KMS-11 (cell line): ENCODE data around the gene IL1RAPL2.

Experiments
- H2AFZ ChIP-seq: fragments of 200-600 bp; sonication (generic); 2 replicates; pipeline ENCODE4 v1.6.1; 2016; ENCODE audit warnings: antibody characterized with exemption, mixed run types, low read depth
- H3K27ac ChIP-seq: fragments of 200-600 bp; sonication (generic); 2 replicates; pipeline ENCODE4 v1.6.1; 2016; ENCODE audit warnings: mild to moderate bottlenecking, mixed run types
- H3K27me3 ChIP-seq: fragments of 200-600 bp; sonication (generic); 2 replicates; pipeline ENCODE4 v1.6.1; 2017; ENCODE audit warnings: mild to moderate bottlenecking, low read depth, mixed run types, moderate library complexity; ENCODE audit not compliant: insufficient read depth
- H3K36me3 ChIP-seq: fragments of 200-600 bp; sonication (generic); 2 replicates; pipeline ENCODE4 v1.6.1; 2017; ENCODE audit warnings: mild to moderate bottlenecking, mixed run types; ENCODE audit not compliant: insufficient read depth
- H3K4me1 ChIP-seq: fragments of 200-600 bp; sonication (generic); 2 replicates; pipeline ENCODE4 v1.6.1; 2016; ENCODE audit warnings: mild to moderate bottlenecking, low read depth, mixed run types; ENCODE audit not compliant: poor library complexity, severe bottlenecking
- H3K4me2 ChIP-seq: fragments of 200-600 bp; sonication (generic); 2 replicates; pipeline ENCODE4 v1.7.0; 2016; ENCODE audit warnings: mild to moderate bottlenecking, mixed run types
- H3K4me3 ChIP-seq: fragments of 200-600 bp; sonication (generic); IDR thresholded peaks from 2 replicates; pipeline ENCODE4 v1.6.1; 2017; ENCODE audit warnings: low read depth, low read length, mixed read lengths; ENCODE audit not compliant: insufficient read depth
- H3K79me2 ChIP-seq: fragments of 200-600 bp; sonication (generic); 2 replicates; pipeline ENCODE4 v1.6.1; 2016; ENCODE audit warnings: low read depth, mixed run types; ENCODE audit not compliant: insufficient read depth
- H3K9ac ChIP-seq: fragments of 200-600 bp; sonication (generic); 2 replicates; pipeline ENCODE4 v1.6.1; 2016; ENCODE audit warnings: mild to moderate bottlenecking, mixed run types
- H4K20me1 ChIP-seq: fragments of 200-600 bp; sonication (generic); 2 replicates; pipeline ENCODE4 v1.6.1; 2016; ENCODE audit warnings: mild to moderate bottlenecking, mixed run types; ENCODE audit not compliant: insufficient read depth
- TF ChIP-seq, protein P1 (sequence below): fragments of 200-600 bp; sonication (generic); conservative IDR thresholded peaks from 2 replicates; pipeline ENCODE4 v1.6.1; 2017; ENCODE audit warnings: low read depth, mild to moderate bottlenecking, antibody characterized with exemption, low read length, moderate library complexity, mixed read lengths

IL1RAPL2 gene

DNA sequence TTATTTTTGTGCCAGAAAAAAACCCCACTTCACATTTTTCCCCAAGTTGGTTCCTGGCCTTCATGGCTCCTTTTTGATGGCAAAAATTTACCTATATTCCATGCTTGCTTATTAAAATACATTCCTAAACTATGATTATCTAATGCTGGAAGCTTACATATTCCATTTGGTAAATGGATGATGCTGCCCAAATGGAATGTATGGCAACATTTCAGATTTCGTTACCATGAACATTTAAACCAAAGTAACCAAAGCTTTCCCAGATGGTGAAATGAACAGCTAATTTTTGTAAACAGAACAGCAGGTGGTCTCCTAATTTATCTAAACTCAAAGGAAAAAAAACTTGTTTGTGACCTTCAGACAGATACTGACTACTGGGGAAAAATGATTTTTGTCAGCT, 765.2 kb downstream of the IL1RAPL2 start:
- Histone ChIP-seq H2AFZ (no peak overlapping the region), H3K27ac (no peak overlapping the region), H4K20me1 (no peaks in the 10 kb centered on the region), H3K27me3 (no peaks in the 10 kb centered on the region), H3K4me3 (no peak overlapping the region), H3K4me2 (no peak overlapping the region), H3K36me3 (no peaks in the 10 kb centered on the region), H3K9ac (no peak overlapping the region), H3K79me2 (no peaks in the 10 kb centered on the region), H3K4me1 (no peaks in the 10 kb centered on the region)
- TF ChIP-seq, protein P1, sequence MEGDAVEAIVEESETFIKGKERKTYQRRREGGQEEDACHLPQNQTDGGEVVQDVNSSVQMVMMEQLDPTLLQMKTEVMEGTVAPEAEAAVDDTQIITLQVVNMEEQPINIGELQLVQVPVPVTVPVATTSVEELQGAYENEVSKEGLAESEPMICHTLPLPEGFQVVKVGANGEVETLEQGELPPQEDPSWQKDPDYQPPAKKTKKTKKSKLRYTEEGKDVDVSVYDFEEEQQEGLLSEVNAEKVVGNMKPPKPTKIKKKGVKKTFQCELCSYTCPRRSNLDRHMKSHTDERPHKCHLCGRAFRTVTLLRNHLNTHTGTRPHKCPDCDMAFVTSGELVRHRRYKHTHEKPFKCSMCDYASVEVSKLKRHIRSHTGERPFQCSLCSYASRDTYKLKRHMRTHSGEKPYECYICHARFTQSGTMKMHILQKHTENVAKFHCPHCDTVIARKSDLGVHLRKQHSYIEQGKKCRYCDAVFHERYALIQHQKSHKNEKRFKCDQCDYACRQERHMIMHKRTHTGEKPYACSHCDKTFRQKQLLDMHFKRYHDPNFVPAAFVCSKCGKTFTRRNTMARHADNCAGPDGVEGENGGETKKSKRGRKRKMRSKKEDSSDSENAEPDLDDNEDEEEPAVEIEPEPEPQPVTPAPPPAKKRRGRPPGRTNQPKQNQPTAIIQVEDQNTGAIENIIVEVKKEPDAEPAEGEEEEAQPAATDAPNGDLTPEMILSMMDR: no peak

DNA sequence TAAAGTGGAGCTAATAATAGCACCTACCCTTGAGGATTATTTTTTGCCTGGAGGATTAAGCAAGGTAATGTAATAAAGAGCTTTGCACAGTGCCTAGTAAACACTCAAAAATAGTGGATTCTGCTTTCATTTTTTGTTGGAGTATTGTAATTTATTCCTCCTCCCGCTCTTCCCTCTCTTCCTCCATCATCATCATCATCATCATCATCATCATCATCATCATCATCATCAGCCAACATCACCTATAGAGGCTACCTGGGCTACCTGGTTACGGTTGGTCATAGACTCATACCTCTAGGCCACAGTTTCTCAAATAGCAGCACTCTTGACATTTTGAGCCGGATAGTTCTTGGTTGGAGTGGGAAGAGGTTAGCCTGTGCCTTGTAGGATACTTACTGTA, 781.4 kb downstream of the IL1RAPL2 start:
- TF ChIP-seq, protein P1: no peak
- H3K79me2 ChIP-seq: no peaks in the 10 kb centered on the region
- H3K9ac ChIP-seq: no peak overlapping the region
- no peaks in the 10 kb centered on the region for H4K20me1 ChIP-seq
- H3K4me2 ChIP-seq: no peak overlapping the region
- no peak overlapping the region for H3K27ac ChIP-seq
- no peak overlapping the region for H2AFZ ChIP-seq
- no peaks in the 10 kb centered on the region for H3K4me1 ChIP-seq
- no peak overlapping the region for H3K4me3 ChIP-seq
- H3K36me3 ChIP-seq: no peaks in the 10 kb centered on the region
- H3K27me3 ChIP-seq: no peaks in the 10 kb centered on the region

DNA sequence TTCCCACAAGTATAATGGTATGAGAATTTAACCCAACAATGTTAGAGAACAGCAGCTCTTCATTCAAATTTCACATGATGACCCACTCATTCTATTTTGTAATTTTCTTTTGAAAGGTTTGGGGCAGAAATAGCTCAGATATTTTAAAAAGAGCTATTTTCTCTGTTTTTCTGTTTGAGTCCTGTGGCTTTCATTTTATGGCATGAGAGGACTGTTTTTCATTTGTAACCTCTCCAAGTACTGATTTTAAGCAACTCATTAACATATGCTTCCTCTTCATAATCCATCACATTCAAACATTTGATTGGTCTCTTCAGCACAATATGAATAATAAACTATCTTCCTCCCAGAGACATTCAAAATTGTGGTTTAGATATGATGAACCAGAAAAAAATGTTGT, 783.5 kb downstream of the IL1RAPL2 start:
- Histone ChIP-seq H4K20me1 (no peaks in the 10 kb centered on the region), H3K9ac (no peak overlapping the region), H3K27ac (no peak overlapping the region), H3K27me3 (no peaks in the 10 kb centered on the region), H3K4me1 (no peaks in the 10 kb centered on the region), H3K4me2 (no peak overlapping the region), H3K4me3 (no peak overlapping the region), H2AFZ (no peak overlapping the region), H3K36me3 (no peaks in the 10 kb centered on the region), H3K79me2 (no peaks in the 10 kb centered on the region)
- TF ChIP-seq, protein P1: no peak

DNA sequence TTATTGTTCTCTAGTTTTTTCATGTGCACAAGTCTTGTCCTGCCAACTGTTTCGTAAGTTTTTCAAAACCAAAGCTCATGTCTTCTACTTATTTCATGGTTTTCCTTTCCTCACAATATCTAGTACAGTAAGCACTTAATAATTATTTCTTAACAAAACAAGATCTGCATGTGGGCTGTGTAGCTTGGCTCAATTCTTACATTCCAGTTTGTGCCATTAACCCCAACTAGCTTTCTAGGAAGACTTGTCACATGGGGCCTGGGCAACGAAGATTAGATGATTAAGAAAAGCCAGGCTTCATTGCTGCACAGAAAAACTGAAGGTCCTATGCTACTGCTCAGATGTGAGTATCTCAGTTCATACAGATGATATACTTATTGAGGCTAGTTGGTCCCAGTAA, 809.8 kb downstream of the IL1RAPL2 start:
- H3K9ac ChIP-seq: no peak overlapping the region
- no peaks in the 10 kb centered on the region for H3K27me3 ChIP-seq
- H3K79me2 ChIP-seq: no peaks in the 10 kb centered on the region
- H3K36me3 ChIP-seq: no peaks in the 10 kb centered on the region
- H2AFZ ChIP-seq: no peak overlapping the region
- H3K4me2 ChIP-seq: no peak overlapping the region
- H4K20me1 ChIP-seq: no peaks in the 10 kb centered on the region
- H3K27ac ChIP-seq: no peak overlapping the region
- no peaks in the 10 kb centered on the region for H3K4me1 ChIP-seq
- TF ChIP-seq, protein P1: no peak
- H3K4me3 ChIP-seq: no peak overlapping the region

DNA sequence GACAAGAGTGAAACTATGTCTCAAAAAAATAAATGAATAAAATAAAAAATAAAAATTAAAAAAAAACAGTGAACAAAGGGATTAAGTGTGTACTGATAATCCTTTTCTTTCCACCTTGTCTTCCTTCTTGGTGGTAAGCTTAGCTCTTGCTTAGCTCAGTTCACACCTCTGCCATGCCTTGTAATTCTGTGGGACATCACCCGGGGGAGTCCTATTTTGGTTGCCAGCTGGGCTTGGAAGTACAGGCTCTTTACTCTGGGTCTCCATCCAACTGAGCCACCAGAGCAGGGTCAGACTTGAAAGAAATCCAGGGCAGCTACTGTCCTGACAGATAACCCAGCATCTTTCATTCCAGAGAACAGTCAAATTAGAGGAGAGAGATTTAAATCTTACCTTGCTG, 858.7 kb downstream of the IL1RAPL2 start:
- Histone ChIP-seq H3K4me2 (no peak overlapping the region), H3K79me2 (no peaks in the 10 kb centered on the region), H4K20me1 (no peaks in the 10 kb centered on the region), H3K4me3 (no peak overlapping the region), H3K27me3 (no peaks in the 10 kb centered on the region), H3K4me1 (no peaks in the 10 kb centered on the region), H2AFZ (no peak overlapping the region), H3K36me3 (no peaks in the 10 kb centered on the region), H3K27ac (no peak overlapping the region), H3K9ac (no peak overlapping the region)
- TF ChIP-seq, protein P1: no peak
